ENCODE data around the gene LY6G6F.

- TF ChIP-seq GATA2 (IDR thresholded peaks at IDR 0.05; ENCODE audit: low read depth, low read length) (no peak), GATA3 (IDR thresholded peaks at IDR 0.05; ENCODE audit: low read depth, low read length) (no peak)
Observed at GRCh38 chr6:31665501-31666336, 40.9 kb upstream of the LY6G6F start, which contains the start of gene CSNK2B.

Data from SH-SY5Y (cell line).